Coronary artery (tissue), 2 donors: ENCODE results near the gene EVC2.

Experiments used
- DNase-seq: peaks from one replicate; pipeline ENCODE4 v3.0.0-alpha.2; 2017; ENCODE audit warnings: low spot score
- H3K27ac ChIP-seq, 2 donors: fragments of 200-600 bp; sonication (generic); one replicate each; pipeline ENCODE4 v1.5.1; 2016 to 2019
- H3K4me3 ChIP-seq: fragments of 200-600 bp; sonication (generic); 2 replicates; pipeline ENCODE4 v1.5.1; 2016; ENCODE audit warnings: mild to moderate bottlenecking, moderate library complexity
- TF ChIP-seq, protein P1 (sequence below): fragments of 200-600 bp; sonication (generic); IDR thresholded peaks from one replicate; pipeline ENCODE4 v1.5.1; 2019; ENCODE audit warnings: antibody characterized with exemption

EVC2 gene

DNA sequence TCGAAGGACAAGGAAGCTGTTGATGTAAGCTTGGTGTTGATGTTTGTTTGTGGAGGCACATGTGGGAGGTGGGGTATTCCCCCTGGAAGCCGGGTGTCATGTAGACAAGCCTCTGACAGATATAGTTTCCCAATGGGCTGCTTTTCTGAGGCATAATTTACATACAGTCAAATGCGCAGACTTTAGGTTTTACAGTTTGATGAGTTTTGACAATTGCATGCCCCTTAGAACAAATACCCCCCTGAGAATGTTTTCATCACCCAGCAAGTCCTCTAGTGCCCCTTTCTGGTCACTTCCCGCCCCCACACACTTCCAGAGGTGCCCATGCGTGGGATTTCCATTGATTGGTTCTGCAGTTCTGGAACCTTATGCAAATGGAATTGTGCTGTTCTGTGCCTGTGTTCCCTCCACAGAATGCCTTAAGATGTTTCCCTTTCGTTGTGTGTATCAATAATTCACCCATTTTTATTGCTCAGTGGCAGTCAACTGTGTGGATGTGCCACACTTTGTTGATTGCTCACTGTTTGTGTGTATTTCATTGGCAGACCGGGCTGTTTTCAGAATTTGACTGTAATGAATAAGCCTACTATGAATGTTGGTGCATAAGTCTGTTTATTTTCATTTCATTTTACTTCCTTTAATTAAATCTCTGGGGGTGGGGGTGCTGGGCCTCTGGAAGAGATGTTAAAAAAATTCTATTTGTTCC is 11.1 kb upstream of the EVC2 start:
- no peak for DNase-seq
- H3K4me3 ChIP-seq, result no peak overlapping the region
- TF ChIP-seq, protein P1, sequence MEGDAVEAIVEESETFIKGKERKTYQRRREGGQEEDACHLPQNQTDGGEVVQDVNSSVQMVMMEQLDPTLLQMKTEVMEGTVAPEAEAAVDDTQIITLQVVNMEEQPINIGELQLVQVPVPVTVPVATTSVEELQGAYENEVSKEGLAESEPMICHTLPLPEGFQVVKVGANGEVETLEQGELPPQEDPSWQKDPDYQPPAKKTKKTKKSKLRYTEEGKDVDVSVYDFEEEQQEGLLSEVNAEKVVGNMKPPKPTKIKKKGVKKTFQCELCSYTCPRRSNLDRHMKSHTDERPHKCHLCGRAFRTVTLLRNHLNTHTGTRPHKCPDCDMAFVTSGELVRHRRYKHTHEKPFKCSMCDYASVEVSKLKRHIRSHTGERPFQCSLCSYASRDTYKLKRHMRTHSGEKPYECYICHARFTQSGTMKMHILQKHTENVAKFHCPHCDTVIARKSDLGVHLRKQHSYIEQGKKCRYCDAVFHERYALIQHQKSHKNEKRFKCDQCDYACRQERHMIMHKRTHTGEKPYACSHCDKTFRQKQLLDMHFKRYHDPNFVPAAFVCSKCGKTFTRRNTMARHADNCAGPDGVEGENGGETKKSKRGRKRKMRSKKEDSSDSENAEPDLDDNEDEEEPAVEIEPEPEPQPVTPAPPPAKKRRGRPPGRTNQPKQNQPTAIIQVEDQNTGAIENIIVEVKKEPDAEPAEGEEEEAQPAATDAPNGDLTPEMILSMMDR, result no peak
- no peak overlapping the region for H3K27ac ChIP-seq

DNA sequence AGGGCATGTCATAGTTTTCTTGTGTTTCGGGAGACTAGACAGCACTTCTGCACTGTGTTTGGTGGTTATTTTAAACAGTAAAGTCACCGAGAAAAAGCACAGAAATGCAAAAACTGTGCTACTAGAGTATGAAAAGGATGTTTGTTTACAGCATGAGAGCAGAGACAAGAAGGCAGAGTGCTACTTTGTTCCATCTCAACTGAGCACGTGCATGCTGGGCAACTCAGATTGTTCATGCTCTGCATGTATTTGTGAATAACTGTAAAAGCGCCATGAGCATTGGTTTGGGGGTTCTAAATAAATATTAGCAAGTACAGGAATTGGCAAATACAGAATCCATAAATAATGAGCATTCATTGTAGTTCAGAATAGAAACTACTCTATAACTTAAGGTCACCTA is 10.1 kb upstream of the EVC2 start:
- TF ChIP-seq, protein P1, result no peak
- no peak overlapping the region for H3K4me3 ChIP-seq
- H3K27ac ChIP-seq, result no peak overlapping the region
- no peak for DNase-seq

DNA sequence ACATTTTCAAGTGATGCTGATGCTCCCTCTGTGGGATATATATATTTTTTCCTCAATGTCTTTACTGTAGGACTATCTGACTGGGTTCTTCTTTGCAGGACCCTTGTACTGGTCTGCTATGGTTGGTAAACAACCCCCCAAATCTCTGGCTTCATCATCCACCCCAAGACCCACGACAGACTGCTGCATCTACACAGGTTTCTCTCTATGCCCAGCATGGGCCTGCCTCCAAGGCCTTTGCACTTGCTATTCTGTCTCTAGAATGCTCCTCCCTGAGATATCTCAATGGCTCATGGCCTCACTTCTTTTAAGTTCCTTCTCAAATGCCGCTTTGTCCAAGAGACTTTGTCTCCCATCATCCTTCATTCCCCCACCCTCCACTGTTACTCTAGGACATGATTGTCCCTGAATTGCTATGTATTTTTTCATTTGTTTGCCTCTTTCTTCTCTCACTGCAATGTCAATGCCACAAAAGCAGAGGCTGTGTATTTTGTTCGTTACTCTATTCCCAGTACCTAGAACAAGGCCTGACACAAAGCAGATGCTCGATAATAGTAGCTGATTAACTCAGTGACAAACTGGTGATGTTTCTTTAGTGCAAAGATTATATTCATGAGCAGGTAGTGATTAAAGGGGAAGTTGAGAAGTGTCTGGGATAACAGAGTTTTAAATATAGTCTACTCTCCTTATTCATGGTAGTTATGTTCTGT is 9.2 kb upstream of the EVC2 start:
- no peak overlapping the region for H3K4me3 ChIP-seq
- no peak for DNase-seq
- H3K27ac ChIP-seq, result no peak overlapping the region
- TF ChIP-seq, protein P1, result no peak

DNA sequence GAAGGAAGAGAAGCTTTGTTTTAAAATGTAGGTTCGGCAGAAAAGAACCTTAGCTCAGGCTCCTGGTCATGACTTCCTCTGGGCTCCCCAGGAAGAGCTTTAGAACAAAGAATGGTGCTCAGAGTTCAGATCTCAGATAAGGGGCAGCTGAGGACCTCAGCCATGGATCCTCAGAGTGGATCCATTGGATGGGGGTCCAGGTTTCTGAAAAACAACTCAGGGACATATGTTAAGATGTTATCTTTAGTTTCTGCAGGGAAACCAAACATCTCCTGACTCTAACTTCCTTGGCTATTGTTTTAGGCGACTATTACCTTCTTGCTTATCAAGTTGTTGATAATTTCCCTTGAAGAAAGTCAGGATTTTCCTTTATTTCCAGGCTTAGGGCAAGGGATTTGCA is 8.0 kb upstream of the EVC2 start:
- TF ChIP-seq, protein P1, result no peak
- H3K4me3 ChIP-seq, result no peak overlapping the region
- DNase-seq, result no peak
- no peak overlapping the region for H3K27ac ChIP-seq

DNA sequence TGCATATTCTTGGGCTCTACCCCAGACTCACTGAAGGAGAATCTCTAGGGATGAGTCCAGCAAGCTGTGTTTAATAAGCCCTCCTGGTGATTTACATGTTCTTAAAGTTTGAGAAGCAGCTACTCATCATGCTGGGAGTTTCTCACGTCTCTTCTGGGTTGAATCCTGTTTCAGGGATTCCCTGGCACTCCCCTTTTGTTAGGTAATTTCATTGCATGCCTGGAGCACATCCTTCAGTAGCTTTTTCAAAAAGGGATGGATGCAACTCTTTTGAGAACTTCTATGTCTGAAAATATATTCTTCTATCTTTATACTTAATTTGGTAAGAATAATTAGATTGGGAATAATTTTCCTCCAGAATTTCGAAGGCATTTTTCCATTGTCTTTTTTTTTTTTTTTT is 7.0 kb upstream of the EVC2 start:
- TF ChIP-seq, protein P1, result no peak
- no peak for DNase-seq
- Histone ChIP-seq H3K4me3 (no peak overlapping the region), H3K27ac (no peak overlapping the region)

DNA sequence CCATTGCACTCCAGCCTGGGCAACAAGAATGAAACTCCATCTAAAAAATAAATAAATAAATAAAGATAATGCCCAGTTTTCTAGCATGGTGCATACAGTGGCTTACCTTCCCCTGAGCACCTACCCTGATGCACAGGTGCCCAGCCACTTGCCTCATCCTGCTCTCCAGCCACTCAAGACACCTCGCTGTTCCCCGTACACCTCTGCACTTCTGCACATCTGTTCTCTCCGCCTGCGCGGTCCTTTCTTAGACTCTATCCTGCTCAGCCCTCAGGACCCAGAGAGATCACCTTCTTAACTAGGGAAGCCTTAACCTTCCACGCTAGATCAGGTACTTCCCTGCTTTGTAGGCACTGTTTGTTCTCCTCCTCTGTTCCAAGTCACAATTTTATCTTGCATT is 5.5 kb upstream of the EVC2 start:
- no peak for DNase-seq
- no peak overlapping the region for H3K4me3 ChIP-seq
- TF ChIP-seq, protein P1, result no peak
- no peak overlapping the region for H3K27ac ChIP-seq

DNA sequence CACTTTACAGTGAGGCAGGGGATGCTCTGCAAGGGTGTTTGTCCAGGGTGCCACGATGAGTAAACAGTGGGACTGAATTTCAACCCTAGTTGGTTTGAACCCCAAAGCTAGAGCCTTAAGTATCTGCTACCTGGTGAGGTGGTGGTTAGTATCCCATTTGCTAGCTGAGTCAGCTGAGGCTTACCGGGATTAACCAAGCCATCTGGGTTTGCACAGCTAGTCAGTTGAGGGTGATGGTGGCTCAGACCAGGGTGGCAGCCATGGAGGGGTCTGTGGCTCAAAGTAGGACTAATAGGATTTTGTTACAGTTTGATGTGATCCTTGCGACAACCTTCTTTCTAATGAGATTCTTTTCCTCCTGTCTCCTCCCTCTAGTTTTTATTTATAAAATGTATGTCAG is 4.6 kb upstream of the EVC2 start:
- H3K27ac ChIP-seq, result no peak overlapping the region
- H3K4me3 ChIP-seq, result no peak overlapping the region
- TF ChIP-seq, protein P1, result no peak
- no peak for DNase-seq
